ENCODE data around the gene MAPK8IP3.

The MAPK8IP3 gene

DNA sequence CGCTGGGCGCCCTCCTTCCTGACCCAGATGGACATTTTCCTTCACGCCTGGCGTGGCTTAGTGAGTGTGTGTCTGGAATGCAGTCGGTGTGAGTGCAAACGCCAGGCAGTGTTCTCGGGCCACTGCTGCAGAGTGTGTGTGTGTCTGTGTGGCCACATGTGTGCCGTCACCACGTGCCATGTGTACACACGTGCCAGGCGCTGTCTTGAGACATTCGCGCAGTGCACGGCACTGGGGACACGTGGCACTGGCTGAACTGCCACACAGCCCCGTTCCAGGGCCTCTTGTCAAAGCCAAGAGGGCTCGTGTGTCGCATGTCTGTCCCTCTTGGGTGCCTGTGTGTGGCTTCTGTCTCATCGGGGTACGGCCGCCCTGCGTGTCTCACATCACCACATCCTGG is 28.8 kb downstream of the MAPK8IP3 start:
- Histone ChIP-seq H3K27me3 (ENCODE audit: control insufficient read depth, insufficient read depth, low read length, poor library complexity, severe bottlenecking) (no peaks in the 10 kb centered on the region), H3K9me3 (ENCODE audit: control insufficient read depth, low read length) (no peaks in the 10 kb centered on the region), H3K4me1 (ENCODE audit: control insufficient read depth, insufficient read depth, low read length) (no peaks in the 10 kb centered on the region), H3K4me3 (ENCODE audit: insufficient read depth, low read depth, low read length) (no peak overlapping the region), H3K36me3 (ENCODE audit: control insufficient read depth, insufficient read depth, low read length) (peaks cover 15% of the 10 kb centered on the region), H3K27ac (ENCODE audit: insufficient read depth, low read depth, low read length, poor library complexity, severe bottlenecking) (no peak overlapping the region)
- WGBS, 2 experiments = 96% methylated on average over 22 of the region's 22 CpGs

DNA sequence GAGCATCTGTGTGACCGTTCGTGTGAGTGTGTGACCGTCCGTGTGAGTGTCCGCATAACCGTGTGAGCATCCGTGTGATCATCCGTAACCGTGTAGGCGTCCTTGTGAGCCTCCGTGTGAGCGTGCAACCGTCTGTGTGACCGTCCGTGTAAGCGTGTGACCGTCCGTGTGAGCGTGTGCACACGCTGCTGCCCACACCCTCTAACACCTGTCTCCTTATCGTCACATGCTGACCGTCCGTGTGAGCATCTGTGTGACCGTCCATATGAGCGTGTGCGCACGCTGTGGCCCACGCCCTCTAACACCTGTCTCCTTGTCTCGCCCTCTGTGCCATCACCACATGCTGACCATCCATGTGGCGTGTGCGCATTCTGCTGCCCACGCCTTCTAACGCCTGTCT is 34.2 kb downstream of the MAPK8IP3 start:
- no peak overlapping the region for H3K4me3 ChIP-seq (ENCODE audit: insufficient read depth, low read depth, low read length)
- 96% methylated on average over 33 of the region's 33 CpGs for WGBS, 2 experiments
- H3K27me3 ChIP-seq (ENCODE audit: control insufficient read depth, insufficient read depth, low read length, poor library complexity, severe bottlenecking) = no peaks in the 10 kb centered on the region
- no peaks in the 10 kb centered on the region for H3K36me3 ChIP-seq (ENCODE audit: control insufficient read depth, insufficient read depth, low read length)
- no peaks in the 10 kb centered on the region for H3K4me1 ChIP-seq (ENCODE audit: control insufficient read depth, insufficient read depth, low read length)
- no peaks in the 10 kb centered on the region for H3K9me3 ChIP-seq (ENCODE audit: control insufficient read depth, low read length)
- no peak overlapping the region for H3K27ac ChIP-seq (ENCODE audit: insufficient read depth, low read depth, low read length, poor library complexity, severe bottlenecking)

DNA sequence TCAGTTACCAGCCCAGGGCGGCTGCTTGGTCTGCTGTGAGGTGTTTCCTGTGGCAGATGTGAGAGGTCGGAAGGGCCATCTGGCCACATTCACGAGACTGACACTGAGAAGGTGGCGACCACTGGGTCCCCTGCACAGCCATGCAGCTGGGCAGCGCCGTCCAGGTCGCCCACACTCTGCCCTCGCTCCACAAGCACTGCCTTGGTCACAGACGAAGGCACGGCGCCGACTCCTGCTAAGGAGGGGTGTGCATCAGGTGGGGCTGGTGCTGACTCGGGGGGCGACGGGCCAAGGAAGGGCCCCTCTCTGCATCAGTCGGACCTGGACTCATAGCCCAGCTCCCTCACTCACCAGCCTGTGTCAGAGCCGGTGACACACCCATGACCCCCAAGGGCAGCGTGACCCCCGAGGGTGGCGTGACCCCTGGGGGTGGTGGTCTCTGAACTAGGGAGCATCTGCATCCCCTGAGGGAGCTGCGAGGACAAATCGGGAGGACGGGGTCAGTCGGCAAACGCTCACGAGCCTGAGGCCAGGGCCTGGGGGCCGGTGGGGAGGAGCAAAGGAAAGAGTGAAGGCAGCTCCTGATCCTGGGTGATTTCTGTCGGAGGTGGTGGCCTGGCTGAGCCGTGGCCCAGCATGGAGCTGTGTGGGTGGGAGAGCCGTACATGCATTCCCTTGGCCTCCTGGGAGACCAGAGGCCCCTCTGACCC is 34.9 kb downstream of the MAPK8IP3 start:
- Histone ChIP-seq H3K4me3 (ENCODE audit: insufficient read depth, low read depth, low read length) (no peak overlapping the region), H3K36me3 (ENCODE audit: control insufficient read depth, insufficient read depth, low read length) (no peaks in the 10 kb centered on the region), H3K27me3 (ENCODE audit: control insufficient read depth, insufficient read depth, low read length, poor library complexity, severe bottlenecking) (no peaks in the 10 kb centered on the region), H3K9me3 (ENCODE audit: control insufficient read depth, low read length) (no peaks in the 10 kb centered on the region), H3K4me1 (ENCODE audit: control insufficient read depth, insufficient read depth, low read length) (no peaks in the 10 kb centered on the region), H3K27ac (ENCODE audit: insufficient read depth, low read depth, low read length, poor library complexity, severe bottlenecking) (no peak overlapping the region)
- 95% methylated on average over 30 of the region's 30 CpGs for WGBS, 2 experiments

DNA sequence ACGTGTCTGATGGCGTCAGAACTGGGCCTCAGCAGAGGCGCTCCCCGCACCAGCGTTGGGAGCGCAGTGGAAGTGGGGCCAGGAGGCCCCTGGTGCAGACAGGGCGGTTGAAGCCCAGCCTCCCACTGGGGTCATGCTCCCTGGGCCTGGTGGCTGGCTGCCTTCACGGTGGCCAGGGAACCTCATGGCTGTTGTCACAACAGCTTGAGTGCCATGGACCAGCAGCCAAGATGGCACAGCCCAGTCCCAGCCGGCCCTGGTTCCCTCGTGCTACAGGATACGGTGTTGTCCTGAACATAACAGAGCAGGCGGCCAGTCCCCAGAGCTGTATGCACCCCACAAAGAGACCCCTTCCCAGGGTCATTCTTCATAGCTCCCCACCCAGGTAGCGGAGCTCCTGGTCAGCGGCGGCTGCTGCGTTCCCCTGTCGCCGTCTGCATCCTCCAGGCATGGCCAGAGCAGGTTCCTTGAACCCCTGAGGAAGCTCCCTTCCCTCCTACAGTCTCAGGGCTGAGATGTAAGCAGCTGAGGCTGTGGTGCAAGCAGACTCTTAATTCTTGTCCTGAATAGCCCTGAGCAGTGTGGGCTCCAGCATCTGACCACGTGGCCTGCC is 35.7 kb downstream of the MAPK8IP3 start:
- H3K4me1 ChIP-seq (ENCODE audit: control insufficient read depth, insufficient read depth, low read length) = no peaks in the 10 kb centered on the region
- WGBS, 2 experiments = 94 to 96% methylated on average over 19 of the region's 19 CpGs
- no peaks in the 10 kb centered on the region for H3K36me3 ChIP-seq (ENCODE audit: control insufficient read depth, insufficient read depth, low read length)
- H3K9me3 ChIP-seq (ENCODE audit: control insufficient read depth, low read length) = no peaks in the 10 kb centered on the region
- H3K27me3 ChIP-seq (ENCODE audit: control insufficient read depth, insufficient read depth, low read length, poor library complexity, severe bottlenecking) = no peaks in the 10 kb centered on the region
- no peak overlapping the region for H3K4me3 ChIP-seq (ENCODE audit: insufficient read depth, low read depth, low read length)
- H3K27ac ChIP-seq (ENCODE audit: insufficient read depth, low read depth, low read length, poor library complexity, severe bottlenecking) = no peak overlapping the region

DNA sequence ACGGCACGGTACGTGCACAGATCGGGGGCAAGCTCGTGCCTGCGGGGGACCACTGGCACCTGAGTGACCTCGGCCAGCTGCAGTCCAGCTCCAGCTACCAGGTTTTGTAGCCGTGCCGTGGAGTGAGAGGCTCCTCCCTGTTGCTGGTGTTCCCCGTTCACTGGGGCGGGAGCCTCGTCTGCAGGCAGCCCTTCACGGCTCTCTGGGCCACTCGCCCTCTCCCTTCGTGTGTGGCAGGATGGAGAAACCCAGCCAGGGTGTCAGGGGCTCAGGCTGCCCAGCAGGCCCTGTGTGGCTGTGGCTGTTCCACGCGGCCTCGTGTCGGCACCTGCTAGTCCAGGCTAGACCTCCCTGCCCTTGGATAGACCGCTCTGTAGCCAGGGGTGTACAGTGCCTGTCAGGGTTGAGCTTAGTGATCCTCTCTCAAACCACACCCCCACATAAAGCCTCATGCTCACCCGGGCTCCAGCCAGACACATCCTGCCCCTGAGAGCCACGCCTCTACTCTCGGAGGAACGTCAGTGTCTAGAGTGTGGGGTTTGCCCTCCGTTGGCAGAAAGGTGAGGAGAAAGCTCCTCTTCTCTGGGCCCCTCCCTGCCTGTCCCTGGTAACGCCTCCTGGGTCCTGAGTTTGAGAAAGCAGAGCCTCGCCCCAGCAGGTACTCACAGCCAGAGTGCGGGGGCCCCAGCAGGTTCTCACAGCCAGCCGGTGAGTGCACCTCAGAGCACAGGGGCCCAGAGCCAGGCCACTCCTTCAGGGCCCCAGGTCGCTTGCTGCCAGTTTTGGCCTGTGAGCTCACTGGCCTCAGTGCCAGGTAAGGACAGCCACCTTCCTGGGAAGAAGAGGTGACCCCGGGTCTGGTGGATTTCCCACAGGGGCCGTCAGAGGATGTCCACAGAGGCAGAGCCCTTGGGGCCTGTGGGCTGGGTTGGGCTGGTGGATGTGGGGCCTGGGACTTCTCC is 37.7 kb downstream of the MAPK8IP3 start:
- Histone ChIP-seq H3K36me3 (ENCODE audit: control insufficient read depth, insufficient read depth, low read length) (peaks cover 4% of the 10 kb centered on the region), H3K27me3 (ENCODE audit: control insufficient read depth, insufficient read depth, low read length, poor library complexity, severe bottlenecking) (no peaks in the 10 kb centered on the region), H3K9me3 (ENCODE audit: control insufficient read depth, low read length) (no peaks in the 10 kb centered on the region), H3K4me3 (ENCODE audit: insufficient read depth, low read depth, low read length) (no peak overlapping the region), H3K4me1 (ENCODE audit: control insufficient read depth, insufficient read depth, low read length) (no peaks in the 10 kb centered on the region), H3K27ac (ENCODE audit: insufficient read depth, low read depth, low read length, poor library complexity, severe bottlenecking) (no peak overlapping the region)
- WGBS, 2 experiments = 94 to 95% methylated on average over 32 of the region's 32 CpGs

DNA sequence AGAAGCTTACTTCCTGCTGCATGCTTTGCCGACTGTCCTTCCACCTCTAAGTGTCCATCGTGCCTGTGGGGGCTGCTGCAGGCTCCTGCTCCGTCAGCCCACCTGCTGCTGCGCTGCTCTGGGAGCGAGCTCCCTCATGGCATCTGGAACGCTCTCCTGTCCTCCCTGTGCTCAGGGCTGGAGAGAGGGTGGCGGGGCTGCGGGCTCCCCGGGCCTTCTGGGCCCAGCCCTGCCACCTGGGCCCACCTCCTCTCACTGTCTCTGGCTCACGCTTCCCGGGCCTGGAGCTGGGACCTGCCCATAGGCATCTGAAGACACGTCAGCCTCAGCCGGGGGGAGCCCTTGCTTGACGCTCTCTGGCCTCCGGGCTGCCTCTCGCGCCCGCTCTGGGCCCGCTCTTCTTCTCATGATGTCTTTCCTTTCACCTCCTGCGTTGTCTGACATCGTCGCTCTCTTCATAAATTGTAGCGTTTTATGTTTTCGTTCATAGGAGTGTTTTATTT is 38.4 kb downstream of the MAPK8IP3 start:
- 92% methylated on average over 20 to 24 of the region's 24 CpGs for WGBS, 2 experiments
- Histone ChIP-seq H3K4me3 (ENCODE audit: insufficient read depth, low read depth, low read length) (no peak overlapping the region), H3K4me1 (ENCODE audit: control insufficient read depth, insufficient read depth, low read length) (no peaks in the 10 kb centered on the region), H3K36me3 (ENCODE audit: control insufficient read depth, insufficient read depth, low read length) (peaks cover 4% of the 10 kb centered on the region), H3K27me3 (ENCODE audit: control insufficient read depth, insufficient read depth, low read length, poor library complexity, severe bottlenecking) (no peaks in the 10 kb centered on the region), H3K9me3 (ENCODE audit: control insufficient read depth, low read length) (no peaks in the 10 kb centered on the region), H3K27ac (ENCODE audit: insufficient read depth, low read depth, low read length, poor library complexity, severe bottlenecking) (no peak overlapping the region)

DNA sequence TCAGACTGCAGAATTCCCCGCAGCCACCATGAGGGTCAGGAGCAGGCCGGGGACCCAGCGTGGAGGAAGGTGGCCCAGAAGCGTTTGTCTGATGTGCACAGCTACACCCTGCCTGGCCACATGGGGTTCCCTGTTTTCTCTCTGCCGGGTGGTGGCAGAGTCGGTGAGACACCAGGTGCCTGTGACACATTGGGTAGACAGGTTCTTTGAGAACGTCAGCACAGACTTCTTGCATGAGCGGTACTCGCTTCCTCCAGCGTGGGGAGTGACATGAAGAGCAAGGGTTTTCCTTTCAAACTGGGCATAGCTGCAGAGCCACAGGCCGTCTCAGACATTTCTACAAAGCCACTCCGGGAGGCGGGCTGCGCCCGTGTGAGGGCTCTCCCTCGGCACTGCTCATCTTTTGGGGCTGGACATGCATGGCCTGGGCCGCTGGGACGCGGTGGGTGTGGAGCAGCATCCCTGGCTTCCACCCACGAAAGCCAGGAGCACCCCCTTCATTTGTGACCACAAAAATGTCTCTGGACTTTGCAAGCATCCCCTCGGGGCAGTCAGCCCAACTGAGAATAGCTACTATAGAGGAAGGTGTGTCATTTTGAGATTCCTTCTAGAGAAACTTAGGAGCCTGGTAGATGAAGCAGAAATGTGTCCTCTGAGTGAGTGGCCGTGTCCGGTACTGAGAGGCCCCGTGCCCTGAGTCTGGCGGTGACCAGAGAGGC is 39.3 kb downstream of the MAPK8IP3 start:
- H3K27me3 ChIP-seq (ENCODE audit: control insufficient read depth, insufficient read depth, low read length, poor library complexity, severe bottlenecking) = no peaks in the 10 kb centered on the region
- H3K27ac ChIP-seq (ENCODE audit: insufficient read depth, low read depth, low read length, poor library complexity, severe bottlenecking) = peak overlapping the region; percentile 87
- H3K4me1 ChIP-seq (ENCODE audit: control insufficient read depth, insufficient read depth, low read length) = no peaks in the 10 kb centered on the region
- H3K9me3 ChIP-seq (ENCODE audit: control insufficient read depth, low read length) = no peaks in the 10 kb centered on the region
- no peak overlapping the region for H3K4me3 ChIP-seq (ENCODE audit: insufficient read depth, low read depth, low read length)
- peaks cover 4% of the 10 kb centered on the region for H3K36me3 ChIP-seq (ENCODE audit: control insufficient read depth, insufficient read depth, low read length)
- WGBS, 2 experiments = 94 to 95% methylated on average over 25 of the region's 25 CpGs

DNA sequence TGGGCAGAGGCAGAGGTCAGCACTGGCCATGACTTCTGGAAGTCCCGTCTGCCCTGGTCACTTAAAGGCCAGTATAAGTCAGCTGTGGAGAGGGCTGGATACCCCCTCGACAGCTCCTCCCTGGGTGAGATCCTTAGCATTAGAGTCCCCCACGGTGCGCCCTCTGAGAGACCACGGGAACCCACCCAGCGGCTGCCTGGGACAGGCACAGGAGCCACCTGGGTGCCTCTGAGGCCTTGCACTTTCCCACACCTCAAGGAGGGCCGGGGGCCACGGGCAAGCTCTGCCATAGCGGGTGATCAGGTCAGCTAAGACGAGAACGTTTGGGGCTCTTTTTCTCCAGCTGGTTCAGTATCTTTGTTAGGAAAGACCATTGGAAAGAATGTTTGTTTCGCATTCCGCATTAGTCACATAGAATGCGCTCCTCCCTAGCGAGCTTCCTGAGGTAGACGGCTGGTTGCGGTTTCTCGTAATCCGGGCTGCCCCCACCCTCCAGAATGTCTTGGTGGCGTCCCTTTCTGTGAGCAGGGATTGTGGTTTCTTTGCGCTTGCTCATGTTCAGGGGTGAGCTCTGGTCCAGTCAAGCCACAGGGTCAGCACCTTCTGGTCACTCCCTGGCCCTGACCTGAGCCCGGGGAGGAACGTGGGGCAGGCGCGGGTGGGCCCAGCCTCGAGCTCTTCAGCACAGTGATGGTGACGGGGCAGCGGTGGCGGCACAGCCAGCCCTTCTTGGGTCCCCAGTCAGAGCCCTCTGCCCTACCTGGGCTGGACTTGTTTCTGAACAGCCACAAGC is 40.1 kb downstream of the MAPK8IP3 start:
- no peak overlapping the region for H3K4me3 ChIP-seq (ENCODE audit: insufficient read depth, low read depth, low read length)
- peak overlapping the region; percentile 87 for H3K27ac ChIP-seq (ENCODE audit: insufficient read depth, low read depth, low read length, poor library complexity, severe bottlenecking)

DNA sequence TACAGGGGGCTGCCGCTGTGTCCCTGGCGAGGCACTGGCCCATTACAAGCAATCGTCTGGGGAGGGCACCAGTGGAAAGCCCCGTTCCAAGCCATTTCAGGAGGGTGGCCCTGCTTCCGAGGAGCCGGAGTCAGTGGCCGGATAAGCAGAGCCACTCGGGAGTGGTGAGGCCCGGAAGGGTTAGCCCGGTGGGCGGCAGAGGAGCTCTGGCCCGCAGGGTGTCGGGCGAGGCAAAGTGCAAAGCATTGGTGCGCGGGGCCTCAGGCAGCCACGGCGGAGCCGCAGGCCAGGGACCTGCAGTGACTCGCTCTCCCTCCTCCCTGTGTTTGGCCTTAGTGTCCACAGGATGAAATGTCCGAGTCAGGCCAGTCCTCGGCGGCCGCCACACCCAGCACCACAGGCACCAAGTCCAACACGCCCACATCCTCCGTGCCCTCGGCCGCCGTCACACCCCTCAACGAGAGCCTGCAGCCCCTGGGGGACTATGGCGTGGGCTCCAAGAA is 40.7 kb downstream of the MAPK8IP3 start:
- H3K36me3 ChIP-seq (ENCODE audit: control insufficient read depth, insufficient read depth, low read length) = peaks cover 4% of the 10 kb centered on the region
- WGBS, 2 experiments = 96% methylated on average over 31 of the region's 31 CpGs
- peak overlapping the region; percentile 26 for H3K27ac ChIP-seq (ENCODE audit: insufficient read depth, low read depth, low read length, poor library complexity, severe bottlenecking)
- H3K4me1 ChIP-seq (ENCODE audit: control insufficient read depth, insufficient read depth, low read length) = no peaks in the 10 kb centered on the region
- no peak overlapping the region for H3K4me3 ChIP-seq (ENCODE audit: insufficient read depth, low read depth, low read length)
- no peaks in the 10 kb centered on the region for H3K9me3 ChIP-seq (ENCODE audit: control insufficient read depth, low read length)
- no peaks in the 10 kb centered on the region for H3K27me3 ChIP-seq (ENCODE audit: control insufficient read depth, insufficient read depth, low read length, poor library complexity, severe bottlenecking)

More for the DNA sequence above, 40.1 kb downstream of the MAPK8IP3 start:
- WGBS, 2 experiments = 93 to 95% methylated on average over 29 of the region's 29 CpGs
- Histone ChIP-seq H3K27me3 (ENCODE audit: control insufficient read depth, insufficient read depth, low read length, poor library complexity, severe bottlenecking) (no peaks in the 10 kb centered on the region), H3K4me1 (ENCODE audit: control insufficient read depth, insufficient read depth, low read length) (no peaks in the 10 kb centered on the region), H3K9me3 (ENCODE audit: control insufficient read depth, low read length) (no peaks in the 10 kb centered on the region), H3K36me3 (ENCODE audit: control insufficient read depth, insufficient read depth, low read length) (peaks cover 4% of the 10 kb centered on the region)
